Femur (tissue), 1 donor: ENCODE data around the gene ZBTB33.

Experiments used
- DNase-seq: peaks from one replicate; pipeline ENCODE4 v3.0.0-alpha.2; 2017

ZBTB33 gene

GRCh38 chrX:120269373-120270035 is 18.9 kb downstream of the ZBTB33 start:
- no peak for DNase-seq

- no peak for DNase-seq
These were observed 20.0 kb downstream of the ZBTB33 start for GRCh38 chrX:120270567-120270966.

- no peak for DNase-seq
These were observed 20.6 kb downstream of the ZBTB33 start for GRCh38 chrX:120271218-120271617.

GRCh38 chrX:120274145-120274544 is 23.5 kb downstream of the ZBTB33 start:
- DNase-seq, result no peak

- no peak for DNase-seq
These were observed 24.3 kb downstream of the ZBTB33 start for GRCh38 chrX:120274958-120275357.

- no peak for DNase-seq
These were observed 30.5 kb downstream of the ZBTB33 start for GRCh38 chrX:120281021-120281624.

- no peak for DNase-seq
These were observed 31.1 kb downstream of the ZBTB33 start for GRCh38 chrX:120281761-120282160.

GRCh38 chrX:120282697-120283096 is 32.1 kb downstream of the ZBTB33 start:
- DNase-seq, result no peak

GRCh38 chrX:120286733-120287512 is 36.3 kb downstream of the ZBTB33 start:
- DNase-seq, result no peak

- no peak for DNase-seq
These were observed 37.0 kb downstream of the ZBTB33 start for GRCh38 chrX:120287513-120288112.

- DNase-seq, result no peak
These were observed 39.5 kb downstream of the ZBTB33 start for GRCh38 chrX:120290107-120290506.

GRCh38 chrX:120291211-120291610 is 40.6 kb downstream of the ZBTB33 start:
- DNase-seq, result no peak

GRCh38 chrX:120293015-120293414 is 42.4 kb downstream of the ZBTB33 start:
- no peak for DNase-seq

- no peak for DNase-seq
These were observed 44.0 kb downstream of the ZBTB33 start for GRCh38 chrX:120294651-120295050.

GRCh38 chrX:120297923-120298322 is 47.3 kb downstream of the ZBTB33 start:
- DNase-seq, result no peak

- no peak for DNase-seq
These were observed 49.3 kb downstream of the ZBTB33 start for GRCh38 chrX:120299928-120300327.

- no peak for DNase-seq
These were observed 50.9 kb downstream of the ZBTB33 start for GRCh38 chrX:120301497-120301896.

- DNase-seq, result no peak
These were observed 51.3 kb downstream of the ZBTB33 start for GRCh38 chrX:120301960-120302359.

GRCh38 chrX:120302434-120302833 is 51.8 kb downstream of the ZBTB33 start:
- no peak for DNase-seq

- DNase-seq, result no peak
These were observed 53.6 kb downstream of the ZBTB33 start for GRCh38 chrX:120304256-120304655.

- DNase-seq, result no peak
These were observed 55.0 kb downstream of the ZBTB33 start for GRCh38 chrX:120305531-120306141.

GRCh38 chrX:120306630-120307029 is 56.0 kb downstream of the ZBTB33 start:
- no peak for DNase-seq
